ENCODE data around the gene ARL9.

- TF ChIP-seq, protein P1, sequence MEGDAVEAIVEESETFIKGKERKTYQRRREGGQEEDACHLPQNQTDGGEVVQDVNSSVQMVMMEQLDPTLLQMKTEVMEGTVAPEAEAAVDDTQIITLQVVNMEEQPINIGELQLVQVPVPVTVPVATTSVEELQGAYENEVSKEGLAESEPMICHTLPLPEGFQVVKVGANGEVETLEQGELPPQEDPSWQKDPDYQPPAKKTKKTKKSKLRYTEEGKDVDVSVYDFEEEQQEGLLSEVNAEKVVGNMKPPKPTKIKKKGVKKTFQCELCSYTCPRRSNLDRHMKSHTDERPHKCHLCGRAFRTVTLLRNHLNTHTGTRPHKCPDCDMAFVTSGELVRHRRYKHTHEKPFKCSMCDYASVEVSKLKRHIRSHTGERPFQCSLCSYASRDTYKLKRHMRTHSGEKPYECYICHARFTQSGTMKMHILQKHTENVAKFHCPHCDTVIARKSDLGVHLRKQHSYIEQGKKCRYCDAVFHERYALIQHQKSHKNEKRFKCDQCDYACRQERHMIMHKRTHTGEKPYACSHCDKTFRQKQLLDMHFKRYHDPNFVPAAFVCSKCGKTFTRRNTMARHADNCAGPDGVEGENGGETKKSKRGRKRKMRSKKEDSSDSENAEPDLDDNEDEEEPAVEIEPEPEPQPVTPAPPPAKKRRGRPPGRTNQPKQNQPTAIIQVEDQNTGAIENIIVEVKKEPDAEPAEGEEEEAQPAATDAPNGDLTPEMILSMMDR (tag by site-specific recombination; IDR thresholded peaks at IDR 0.05), result no peak
- TF ChIP-seq ZNF747 (tag by site-specific recombination; IDR thresholded peaks at IDR 0.05), result no peak
- TF ChIP-seq ZNF335 (tag by site-specific recombination; conservative IDR thresholded peaks at IDR 0.05), result no peak
These were observed 26.6 kb downstream of the ARL9 start for GRCh38 chr4:56532239-56532638.

All from HEK293 (cell line).